ENCODE results near the gene NRDC. TPM values are rescaled to one million over a fixed set of nuclear protein-coding genes. Genes with fewer than 3 reads are reported as not detected.

The NRDC gene
- total and polyA plus RNA-seq, 10 of the 15 experiments (the other 5 are each of a cell fraction or from before 2014, with no cell fraction given) = 50.1 to 134 (median 90.4) TPM

DNA sequence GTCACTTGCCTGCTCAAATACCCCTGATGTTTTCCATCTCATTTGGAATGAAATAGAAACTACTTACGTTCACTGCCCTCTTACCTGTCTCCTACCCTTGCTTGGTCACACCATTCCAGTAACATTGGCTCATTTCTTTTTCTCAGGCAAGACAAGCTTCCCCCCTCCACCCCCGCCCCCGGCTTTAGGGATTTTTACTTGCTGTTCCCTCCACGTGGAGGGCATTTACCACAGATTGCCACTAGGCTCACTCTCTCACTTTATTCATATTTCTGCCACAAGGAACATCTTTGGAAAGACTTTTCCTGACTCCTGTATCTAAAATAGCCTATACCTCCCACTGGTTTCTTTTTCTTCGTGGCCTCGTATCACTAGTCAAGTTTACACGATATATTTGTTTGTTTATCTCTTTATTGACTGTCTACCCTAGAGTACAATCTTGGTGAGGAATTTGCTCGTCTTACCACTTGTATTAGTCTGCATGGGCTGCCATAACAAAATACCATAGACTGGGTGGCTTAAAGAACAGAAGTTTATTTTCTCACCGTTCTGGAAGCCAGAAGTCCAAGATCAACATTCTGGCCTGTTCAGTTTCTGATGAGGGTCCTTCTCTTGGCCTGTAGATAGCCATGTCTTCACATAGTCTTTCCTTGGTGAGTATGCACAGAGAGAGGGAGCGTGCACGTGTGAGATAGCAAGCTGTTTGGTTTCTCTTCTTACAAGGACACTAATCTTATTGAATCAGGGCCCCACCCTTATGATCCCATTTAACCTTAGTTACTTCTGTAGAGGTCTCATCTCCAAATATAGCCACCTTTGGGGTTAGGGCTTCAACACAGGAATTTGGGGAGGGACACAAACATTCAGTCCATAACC lies 126.2 kb downstream of the NRDC start (continued):
- TF ChIP-seq, protein P1, sequence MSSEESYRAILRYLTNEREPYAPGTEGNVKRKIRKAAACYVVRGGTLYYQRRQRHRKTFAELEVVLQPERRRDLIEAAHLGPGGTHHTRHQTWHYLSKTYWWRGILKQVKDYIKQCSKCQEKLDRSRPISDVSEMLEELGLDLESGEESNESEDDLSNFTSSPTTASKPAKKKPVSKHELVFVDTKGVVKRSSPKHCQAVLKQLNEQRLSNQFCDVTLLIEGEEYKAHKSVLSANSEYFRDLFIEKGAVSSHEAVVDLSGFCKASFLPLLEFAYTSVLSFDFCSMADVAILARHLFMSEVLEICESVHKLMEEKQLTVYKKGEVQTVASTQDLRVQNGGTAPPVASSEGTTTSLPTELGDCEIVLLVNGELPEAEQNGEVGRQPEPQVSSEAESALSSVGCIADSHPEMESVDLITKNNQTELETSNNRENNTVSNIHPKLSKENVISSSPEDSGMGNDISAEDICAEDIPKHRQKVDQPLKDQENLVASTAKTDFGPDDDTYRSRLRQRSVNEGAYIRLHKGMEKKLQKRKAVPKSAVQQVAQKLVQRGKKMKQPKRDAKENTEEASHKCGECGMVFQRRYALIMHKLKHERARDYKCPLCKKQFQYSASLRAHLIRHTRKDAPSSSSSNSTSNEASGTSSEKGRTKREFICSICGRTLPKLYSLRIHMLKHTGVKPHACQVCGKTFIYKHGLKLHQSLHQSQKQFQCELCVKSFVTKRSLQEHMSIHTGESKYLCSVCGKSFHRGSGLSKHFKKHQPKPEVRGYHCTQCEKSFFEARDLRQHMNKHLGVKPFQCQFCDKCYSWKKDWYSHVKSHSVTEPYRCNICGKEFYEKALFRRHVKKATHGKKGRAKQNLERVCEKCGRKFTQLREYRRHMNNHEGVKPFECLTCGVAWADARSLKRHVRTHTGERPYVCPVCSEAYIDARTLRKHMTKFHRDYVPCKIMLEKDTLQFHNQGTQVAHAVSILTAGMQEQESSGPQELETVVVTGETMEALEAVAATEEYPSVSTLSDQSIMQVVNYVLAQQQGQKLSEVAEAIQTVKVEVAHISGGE (CRISPR knock-in tag; IDR thresholded peaks at IDR 0.05) = no peak
- TF ChIP-seq SREBF2 (IDR thresholded peaks at IDR 0.05; ENCODE audit: low read length) = no peak
- TF ChIP-seq, protein P2, sequence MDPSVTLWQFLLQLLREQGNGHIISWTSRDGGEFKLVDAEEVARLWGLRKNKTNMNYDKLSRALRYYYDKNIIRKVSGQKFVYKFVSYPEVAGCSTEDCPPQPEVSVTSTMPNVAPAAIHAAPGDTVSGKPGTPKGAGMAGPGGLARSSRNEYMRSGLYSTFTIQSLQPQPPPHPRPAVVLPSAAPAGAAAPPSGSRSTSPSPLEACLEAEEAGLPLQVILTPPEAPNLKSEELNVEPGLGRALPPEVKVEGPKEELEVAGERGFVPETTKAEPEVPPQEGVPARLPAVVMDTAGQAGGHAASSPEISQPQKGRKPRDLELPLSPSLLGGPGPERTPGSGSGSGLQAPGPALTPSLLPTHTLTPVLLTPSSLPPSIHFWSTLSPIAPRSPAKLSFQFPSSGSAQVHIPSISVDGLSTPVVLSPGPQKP (IDR thresholded peaks at IDR 0.05; ENCODE audit: low read depth, low read length) = no peak
- TF ChIP-seq NFXL1 (IDR thresholded peaks at IDR 0.05; ENCODE audit: borderline replicate concordance) = no peak

- H3K27me3 ChIP-seq (replicated peaks in 1 of 2; ENCODE audit: control insufficient read depth in 2 of 2, insufficient read depth in 2 of 2, low read length in 1 of 2) = no peaks in the 10 kb centered on the region
- ChIA-PET CTCF (interaction anchor here (1.6 to 1.8 kb wide), 2 partner anchors 10 to 19 kb away, joined by 5 read pairs; no protein-coding TSS in a partner anchor), SMC1A (ENCODE audit: uncharacterized antibody, unreplicated experiment) (interaction anchor here (1.0 to 2.8 kb wide), 6 partner anchors 10 to 65 kb away, joined by 3 to 11 read pairs (median 4); no protein-coding TSS in a partner anchor), RAD21 (ENCODE audit: unreplicated experiment) (interaction anchor here (0.8 kb wide), 1 partner anchor 128 kb away, joined by 3 read pairs; no protein-coding TSS in a partner anchor), POLR2A (interaction anchor here (0.7 kb wide), 1 partner anchor 17 kb away, joined by 3 read pairs; no protein-coding TSS in a partner anchor)
- H2AFZ ChIP-seq (ENCODE audit: control insufficient read depth, low read depth, low read length) = no peak overlapping the region
- intact Hi-C loops (cut with micrococcal nuclease; ENCODE audit: unreplicated experiment) = no loop called here
- peaks cover 6% of the 10 kb centered on the region; the same call in 2 of the 3 replicates for H3K9me3 ChIP-seq (replicated peaks; ENCODE audit: control insufficient read depth, insufficient read depth, low read length)
- H3K79me2 ChIP-seq (ENCODE audit: control insufficient read depth, insufficient read depth, low read length) = no peaks in the 10 kb centered on the region
- H3K9ac ChIP-seq (ENCODE audit: control insufficient read depth, insufficient read depth, low read length) = no peak overlapping the region
- BruUV-seq (replicated peaks) = no TSS peak
- no peaks in the 10 kb centered on the region; the same call in 1 of the 2 replicates for H3K4me1 ChIP-seq (ENCODE audit: control insufficient read depth, insufficient read depth, low read length)
- no peak overlapping the region for H3K4me2 ChIP-seq (ENCODE audit: control insufficient read depth, insufficient read depth)
- DNase-seq (ENCODE audit: low read depth, low spot score) (no peak), FAIRE-seq (no peak), ATAC-seq (no peak)
- peaks cover 4 to 18% of the 10 kb centered on the region in 2 experiments for H3K36me3 ChIP-seq (ENCODE audit: control insufficient read depth in 2 of 2, insufficient read depth in 2 of 2, low read length in 1 of 2)
- H3K27ac ChIP-seq (ENCODE audit: control insufficient read depth, insufficient read depth) = no peak overlapping the region
- in situ Hi-C loops (cut with MboI) = no loop called here
- H4K20me1 ChIP-seq (ENCODE audit: control insufficient read depth, insufficient read depth) = no peaks in the 10 kb centered on the region
- no peak overlapping the region for H3K4me3 ChIP-seq
- WGBS (ENCODE audit: insufficient coverage, insufficient replicate concordance, low lambda C conversion rate, missing lambda C conversion rate) = 100% methylated on average over 1 of the region's 1 CpG
- no peak for TF ChIP-seq BMI1 (IDR thresholded peaks at IDR 0.05; ENCODE audit: borderline replicate concordance)
- TF ChIP-seq BHLHE40 (IDR thresholded peaks at IDR 0.05; ENCODE audit: borderline replicate concordance in 1 of 2, low read depth in 2 of 2, low read length in 1 of 2) = no peak
- no peak for TF ChIP-seq HCFC1 (IDR thresholded peaks at IDR 0.05; ENCODE audit: low read length)
- TF ChIP-seq, protein P3, sequence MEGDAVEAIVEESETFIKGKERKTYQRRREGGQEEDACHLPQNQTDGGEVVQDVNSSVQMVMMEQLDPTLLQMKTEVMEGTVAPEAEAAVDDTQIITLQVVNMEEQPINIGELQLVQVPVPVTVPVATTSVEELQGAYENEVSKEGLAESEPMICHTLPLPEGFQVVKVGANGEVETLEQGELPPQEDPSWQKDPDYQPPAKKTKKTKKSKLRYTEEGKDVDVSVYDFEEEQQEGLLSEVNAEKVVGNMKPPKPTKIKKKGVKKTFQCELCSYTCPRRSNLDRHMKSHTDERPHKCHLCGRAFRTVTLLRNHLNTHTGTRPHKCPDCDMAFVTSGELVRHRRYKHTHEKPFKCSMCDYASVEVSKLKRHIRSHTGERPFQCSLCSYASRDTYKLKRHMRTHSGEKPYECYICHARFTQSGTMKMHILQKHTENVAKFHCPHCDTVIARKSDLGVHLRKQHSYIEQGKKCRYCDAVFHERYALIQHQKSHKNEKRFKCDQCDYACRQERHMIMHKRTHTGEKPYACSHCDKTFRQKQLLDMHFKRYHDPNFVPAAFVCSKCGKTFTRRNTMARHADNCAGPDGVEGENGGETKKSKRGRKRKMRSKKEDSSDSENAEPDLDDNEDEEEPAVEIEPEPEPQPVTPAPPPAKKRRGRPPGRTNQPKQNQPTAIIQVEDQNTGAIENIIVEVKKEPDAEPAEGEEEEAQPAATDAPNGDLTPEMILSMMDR (IDR thresholded peaks at IDR 0.05 in 2 of 3, conservative IDR thresholded peaks at IDR 0.05 in 1 of 3; ENCODE audit: control insufficient read depth in 2 of 3, extremely low read depth in 1 of 3, insufficient read depth in 1 of 3, low read depth in 3 of 3, low read length in 3 of 3) = no peak
- no peak for TF ChIP-seq YY1 (IDR thresholded peaks at IDR 0.05; ENCODE audit: low read depth, low read length)
- TF ChIP-seq ZBTB33 (IDR thresholded peaks at IDR 0.05) = no peak
- no peak for TF ChIP-seq MTA2 (IDR thresholded peaks at IDR 0.05; ENCODE audit: low read depth)
- no peak for TF ChIP-seq FOS (IDR thresholded peaks at IDR 0.05; ENCODE audit: borderline replicate concordance, extremely low read depth, insufficient read length)
Measured at GRCh38 chr1:51750729-51751128, 127.8 kb downstream of the NRDC start.

All from GM12878 (cell line).